IMR-90 (cell line): ENCODE results near the gene HDX. TPM values are rescaled to one million over a fixed set of nuclear protein-coding genes. Genes with fewer than 3 reads are reported as not detected.

Experiments used
- ATAC-seq: fragments of 200-7000 bp; cut with Tn5 transposase; 2 replicates; pipeline ENCODE4 v1.9.1; 2020; ENCODE audit warnings: low read depth, mild to moderate bottlenecking, moderate library complexity
- BruUV-seq: library from RNA; stranded (reverse); fragments of 400-500 nt; replicated peaks from 2 replicates; lab custom pipeline; 2021; lab: Mats Ljungman, UMichigan
- CTCF ChIA-PET: fragments of 300-600 bp; formaldehyde crosslinking; extraction: SDS; loops from one replicate; lab custom pipeline; 2021; ENCODE audit warnings: antibody characterized with exemption; lab: Yijun Ruan, JAX
- POLR2A ChIA-PET: fragments of 300-600 bp; sonication (Branson Sonifier 250); formaldehyde crosslinking; loops from one replicate; lab custom pipeline; 2022; ENCODE audit warnings: antibody characterized with exemption; ENCODE audit not compliant: unreplicated experiment; lab: Charles Lee
- DNase-seq: peaks from one replicate; pipeline ENCODE4 v3.0.0; 2013
- H2AFZ ChIP-seq: replicated peaks from 2 replicates; pipeline ENCODE3; 2013; ENCODE audit warnings: low read length, mild to moderate bottlenecking; ENCODE audit not compliant: poor library complexity
- H2AK5ac ChIP-seq: 2 replicates; pipeline ENCODE4 v1.6.1; 2013; ENCODE audit warnings: low read depth, low read length, inconsistent platforms
- H2AK9ac ChIP-seq: replicated peaks from 2 replicates; pipeline ENCODE3; 2013; ENCODE audit warnings: mild to moderate bottlenecking, low read depth, low read length, moderate library complexity; ENCODE audit not compliant: poor library complexity
- H2BK120ac ChIP-seq: 2 replicates; pipeline ENCODE4 v1.6.1; 2013; ENCODE audit warnings: low read depth, low read length, inconsistent platforms
- H2BK15ac ChIP-seq: 3 replicates; pipeline ENCODE4 v1.6.1; 2013; ENCODE audit warnings: low read depth, low read length, inconsistent platforms
- H2BK20ac ChIP-seq: 2 replicates; pipeline ENCODE4 v1.6.1; 2013; ENCODE audit warnings: low read depth, mild to moderate bottlenecking, inconsistent platforms, low read length, moderate library complexity
- H2BK5ac ChIP-seq: 2 replicates; pipeline ENCODE4 v1.6.1; 2013; ENCODE audit warnings: mild to moderate bottlenecking, low read depth, low read length, inconsistent platforms; ENCODE audit not compliant: poor library complexity, severe bottlenecking
- H3K14ac ChIP-seq: replicated peaks from 2 replicates; pipeline ENCODE4 v1.6.1; 2013; ENCODE audit warnings: low read depth, low read length, inconsistent platforms
- H3K18ac ChIP-seq: 2 replicates; pipeline ENCODE4 v1.6.1; 2013; ENCODE audit warnings: low read depth, low read length, control low read depth
- H3K23ac ChIP-seq: 2 replicates; pipeline ENCODE4 v1.6.1; 2013; ENCODE audit warnings: low read depth, low read length, inconsistent platforms
- H3K27ac ChIP-seq: 2 replicates; pipeline ENCODE4 v1.5.1; 2013; ENCODE audit warnings: mild to moderate bottlenecking, control low read depth, low read length; ENCODE audit not compliant: insufficient read depth
- H3K27me3 ChIP-seq: 2 replicates; pipeline ENCODE4 v1.6.1; 2013; ENCODE audit warnings: low read length; ENCODE audit not compliant: control insufficient read depth, insufficient read depth
- H3K36me3 ChIP-seq: 2 replicates; pipeline ENCODE4 v1.6.1; 2013; ENCODE audit warnings: low read length, mixed read lengths; ENCODE audit not compliant: control insufficient read depth, insufficient read depth
- H3K4ac ChIP-seq: 2 replicates; pipeline ENCODE4 v1.6.1; 2013; ENCODE audit warnings: low read depth, low read length, inconsistent platforms
- H3K4me1 ChIP-seq: 2 replicates; pipeline ENCODE4 v1.6.1; 2013; ENCODE audit warnings: low read length, mixed read lengths; ENCODE audit not compliant: control insufficient read depth, insufficient read depth
- H3K4me2 ChIP-seq: 2 replicates; pipeline ENCODE4 v1.6.1; 2013; ENCODE audit warnings: low read depth, mild to moderate bottlenecking, control low read depth, low read length, moderate library complexity
- H3K4me3 ChIP-seq: 2 replicates; pipeline ENCODE4 v1.5.1; 2013; ENCODE audit warnings: low read depth, mild to moderate bottlenecking, control low read depth, low read length, moderate library complexity; ENCODE audit not compliant: insufficient read depth
- H3K56ac ChIP-seq: 2 replicates; pipeline ENCODE4 v1.6.1; 2013; ENCODE audit warnings: low read length, inconsistent platforms; ENCODE audit not compliant: insufficient read depth; ENCODE audit errors: extremely low read depth
- H3K79me1 ChIP-seq, 2 experiments: 2 replicates each; pipeline ENCODE4 v1.6.1; 2013; ENCODE audit warnings: low read length in 2 of 2, inconsistent platforms in 1 of 2, low read depth in 1 of 2
- H3K9ac ChIP-seq: 2 replicates; pipeline ENCODE4 v1.6.1; 2013; ENCODE audit warnings: low read depth, low read length, control low read depth
- H3K9me1 ChIP-seq: 2 replicates; pipeline ENCODE4 v1.6.1; 2013; ENCODE audit warnings: low read length, inconsistent platforms; ENCODE audit not compliant: insufficient read depth
- H3K9me3 ChIP-seq: 2 replicates; pipeline ENCODE4 v1.6.1; 2013; ENCODE audit warnings: low read length; ENCODE audit not compliant: control insufficient read depth, insufficient read depth
- H4K20me1 ChIP-seq: 2 replicates; pipeline ENCODE4 v1.6.1; 2013; ENCODE audit warnings: low read length, inconsistent platforms; ENCODE audit not compliant: insufficient read depth
- H4K5ac ChIP-seq: 2 replicates; pipeline ENCODE4 v1.6.1; 2013; ENCODE audit warnings: mild to moderate bottlenecking, low read depth, low read length, control low read depth
- H4K8ac ChIP-seq, 2 experiments: 2 replicates each; pipeline ENCODE4 v1.6.1; 2013; ENCODE audit warnings: low read depth in 2 of 2, low read length in 2 of 2, control low read depth in 1 of 2, inconsistent platforms in 1 of 2
- H4K91ac ChIP-seq: 2 replicates; pipeline ENCODE4 v1.6.1; 2013; ENCODE audit warnings: low read depth, low read length, inconsistent platforms; ENCODE audit not compliant: insufficient read depth
- BHLHE40 ChIP-seq: fragments of 150-350 bp; IDR thresholded peaks from 2 replicates; pipeline ENCODE4 v1.6.1; 2016; ENCODE audit warnings: mild to moderate bottlenecking, low read depth, low read length
- CEBPB ChIP-seq: IDR thresholded peaks from 2 replicates; pipeline ENCODE4 v1.6.1; 2012; ENCODE audit warnings: low read depth, low read length, improper control_type of control experiment
- CHD1 ChIP-seq: IDR thresholded peaks from 2 replicates; pipeline ENCODE4 v1.6.1; 2012; ENCODE audit warnings: low read depth, low read length, improper control_type of control experiment
- CTCF ChIP-seq: conservative IDR thresholded peaks from 2 replicates; pipeline ENCODE4 v1.5.1; 2012; ENCODE audit warnings: mild to moderate bottlenecking, low read depth, low read length, improper control_type of control experiment
- ELK1 ChIP-seq: fragments of 150-350 bp; IDR thresholded peaks from 2 replicates; pipeline ENCODE4 v1.6.1; 2016; ENCODE audit warnings: low read depth, mild to moderate bottlenecking, low read length, moderate library complexity, borderline replicate concordance
- FOS ChIP-seq: fragments of 150-350 bp; IDR thresholded peaks from 2 replicates; pipeline ENCODE4 v1.6.1; 2016; ENCODE audit warnings: low read depth, low read length
- MAFK ChIP-seq: IDR thresholded peaks from 2 replicates; pipeline ENCODE4 v1.6.1; 2012; ENCODE audit warnings: low read depth, low read length, improper control_type of control experiment
- MAZ ChIP-seq: IDR thresholded peaks from 2 replicates; pipeline ENCODE4 v1.6.1; 2012; ENCODE audit warnings: low read depth, mild to moderate bottlenecking, low read length, improper control_type of control experiment, moderate library complexity, borderline replicate concordance
- NFE2L2 ChIP-seq: fragments of 150-350 bp; IDR thresholded peaks from 2 replicates; pipeline ENCODE4 v1.6.1; 2016; ENCODE audit warnings: low read depth, mild to moderate bottlenecking, low read length
- POLR2A ChIP-seq: IDR thresholded peaks from 2 replicates; pipeline ENCODE4 v1.6.1; 2012; ENCODE audit warnings: mild to moderate bottlenecking, low read depth, low read length
- RAD21 ChIP-seq: IDR thresholded peaks from 2 replicates; pipeline ENCODE4 v1.6.1; 2012; ENCODE audit warnings: low read length, improper control_type of control experiment
- RCOR1 ChIP-seq: IDR thresholded peaks from 2 replicates; pipeline ENCODE4 v1.6.1; 2012; ENCODE audit warnings: mild to moderate bottlenecking, low read length, improper control_type of control experiment; ENCODE audit not compliant: insufficient replicate concordance
- RFX5 ChIP-seq: IDR thresholded peaks from 2 replicates; pipeline ENCODE4 v1.8.0; 2012; ENCODE audit warnings: low read depth, mild to moderate bottlenecking, low read length, moderate library complexity
- SMC3 ChIP-seq: fragments of 150-350 bp; IDR thresholded peaks from 2 replicates; pipeline ENCODE4 v1.6.1; 2016; ENCODE audit warnings: low read depth, mild to moderate bottlenecking, antibody characterized with exemption, low read length, moderate library complexity
- USF2 ChIP-seq: fragments of 150-350 bp; IDR thresholded peaks from 2 replicates; pipeline ENCODE4 v1.6.1; 2017; ENCODE audit warnings: mild to moderate bottlenecking, antibody characterized with exemption, low read length, low read depth
- WGBS, 2 experiments: methylation state at CpG; one replicate each; pipeline versions ENCODE4 v1.1.5 to v1.1.7; 2013; ENCODE audit warnings: missing lambda C conversion rate in 2 of 2; ENCODE audit not compliant: insufficient read length in 1 of 2; ENCODE audit errors: extremely low coverage in 2 of 2; 5-methylcytosine and 5-hydroxymethylcytosine counted together
- dilution Hi-C: fragments of 300-500 bp; cut with HindIII; formaldehyde crosslinking; loops from one replicate; pipeline ENCODE4 v1.14.3; 2018; ENCODE audit warnings: low sequenced_read_pairs; ENCODE audit not compliant: unreplicated experiment
- in situ Hi-C: fragments of 300-500 bp; cut with MboI; formaldehyde crosslinking; loops from 3 replicates; pipeline ENCODE4 v1.14.3; 2019; ENCODE audit warnings: low sequenced_read_pairs, inconsistent platforms, mixed read lengths
- intact Hi-C: fragments of 100-400 bp; cut with micrococcal nuclease; formaldehyde crosslinking; loops from 2 replicates; pipeline ENCODE4 v1.10.0; 2022
- polyA plus RNA-seq, 3 experiments: library from polyadenylated mRNA; depleted of rRNA; stranded (reverse); fragments of >200 nt; gene quantifications; 2 replicates each; pipeline ENCODE4 v1.2.3, GENCODE V29; 2012; ENCODE audit warnings: low replicate concordance in 1 of 3
- total RNA-seq: library from RNA; depleted of rRNA; stranded (reverse); fragments of >200 nt; gene quantifications from 2 replicates; pipeline ENCODE4 v1.2.3, GENCODE V29; 2012

Gene HDX
- total and polyA plus RNA-seq, 2 of the 4 experiments (the other 2 are of a cell fraction) = 1.8 to 11.8 TPM

- H4K91ac ChIP-seq = no peak overlapping the region
- H3K18ac ChIP-seq = no peak overlapping the region
- no peak overlapping the region for H2BK5ac ChIP-seq
- H2AK9ac ChIP-seq = no peak overlapping the region
- H4K5ac ChIP-seq = no peak overlapping the region
- in situ Hi-C loops (no loop called here), intact Hi-C loops (no loop called here), dilution Hi-C loops (no loop called here)
- ChIA-PET POLR2A (no interaction called here), CTCF (no interaction called here)
- H3K4me2 ChIP-seq = no peak overlapping the region
- WGBS, 2 experiments = no CpG with 5 or more reads among the region's 2 CpGs
- no peaks in the 10 kb centered on the region for H3K79me1 ChIP-seq
- no peak overlapping the region for H2AK5ac ChIP-seq
- ATAC-seq (no peak), DNase-seq (no peak)
- H2BK120ac ChIP-seq = no peak overlapping the region
- H3K4ac ChIP-seq = no peak overlapping the region
- H4K8ac ChIP-seq = no peak overlapping the region
- no peak overlapping the region for H3K23ac ChIP-seq
- no peaks in the 10 kb centered on the region for H3K9me1 ChIP-seq
- H4K20me1 ChIP-seq = no peaks in the 10 kb centered on the region
- H3K9me3 ChIP-seq = no peaks in the 10 kb centered on the region
- BruUV-seq = no TSS peak
- H3K9ac ChIP-seq = no peak overlapping the region
- no peak overlapping the region for H3K4me3 ChIP-seq
- H2BK20ac ChIP-seq = no peak overlapping the region
- no peak overlapping the region for H2BK15ac ChIP-seq
- H3K36me3 ChIP-seq = no peaks in the 10 kb centered on the region
- H3K27me3 ChIP-seq = no peaks in the 10 kb centered on the region
- H3K56ac ChIP-seq = no peak overlapping the region
- H3K14ac ChIP-seq = no peak overlapping the region
- no peak overlapping the region for H2AFZ ChIP-seq
- no peaks in the 10 kb centered on the region for H3K4me1 ChIP-seq
- no peak overlapping the region for H3K27ac ChIP-seq
- TF ChIP-seq USF2 (no peak), RAD21 (no peak), SMC3 (no peak), MAFK (no peak), CEBPB (no peak), POLR2A (no peak), CTCF (no peak), FOS (no peak), MAZ (no peak), ELK1 (no peak), RFX5 (no peak), RCOR1 (no peak), CHD1 (no peak), BHLHE40 (no peak), NFE2L2 (no peak)
Measured at GRCh38 chrX:84453351-84454246, 48.7 kb downstream of the HDX start.
